ENCODE results near the gene IL6. TPM values are rescaled to one million over a fixed set of nuclear protein-coding genes. Genes with fewer than 3 reads are reported as not detected.

The IL6 gene
- total and polyA plus RNA-seq, 9 of the 15 experiments (the other 6 are each of a cell fraction or from before 2014, with no cell fraction given): 0.76 to 2.9 (median 1.5) TPM

- ChIA-PET CTCF (ENCODE audit: low intra/inter-chr PET ratio) (no interaction called here), POLR2A (no interaction called here)
- Histone ChIP-seq H3K4me3 (no peak overlapping the region), H3K27me3 (ENCODE audit: control insufficient read depth in 2 of 2, insufficient read depth in 2 of 2, low read length in 2 of 2) (no peaks in the 10 kb centered on the region), H3K79me2 (ENCODE audit: control insufficient read depth, insufficient read depth, low read length) (no peaks in the 10 kb centered on the region), H3K4me1 (replicated peaks in 1 of 2; ENCODE audit: control insufficient read depth in 2 of 2, insufficient read depth in 2 of 2, low read length in 2 of 2) (no peaks in the 10 kb centered on the region; a peak in 1 of 5 replicates), H3K4me2 (ENCODE audit: insufficient read depth, low read length) (no peak overlapping the region), H3K9ac (ENCODE audit: insufficient read depth in 1 of 2, low read depth in 2 of 2, low read length in 2 of 2) (no peak overlapping the region), H2AFZ (ENCODE audit: low read depth, low read length) (0 out of 2 replicates have a peak overlapping the region, but pooled peaks have one; percentile 22), H3K9me1 (ENCODE audit: control insufficient read depth, insufficient read depth, low read length) (no peaks in the 10 kb centered on the region), H4K20me1 (replicated peaks; ENCODE audit: control insufficient read depth, insufficient read depth, low read length) (no peaks in the 10 kb centered on the region), H3K9me3 (replicated peaks; ENCODE audit: control insufficient read depth, insufficient read depth, low read depth, low read length) (no peaks in the 10 kb centered on the region), H3K27ac (ENCODE audit: extremely low read depth, low read depth, low read length) (no peak overlapping the region), H3K36me3 (ENCODE audit: control insufficient read depth, insufficient read depth, low read length) (no peaks in the 10 kb centered on the region)
- DNase-seq (ENCODE audit: extremely low read depth in 1 of 4, low spot score in 3 of 4): no peak
- TF ChIP-seq BDP1 (IDR thresholded peaks at IDR 0.05; ENCODE audit: insufficient read depth, insufficient read length): no peak
- no peak for TF ChIP-seq EGR1 (conservative IDR thresholded peaks at IDR 0.05)
- TF ChIP-seq SNAPC5 (CRISPR knock-in tag; IDR thresholded peaks at IDR 0.05): no peak
- TF ChIP-seq MXI1 (IDR thresholded peaks at IDR 0.05; ENCODE audit: low read depth, low read length): no peak
- TF ChIP-seq, protein P1, sequence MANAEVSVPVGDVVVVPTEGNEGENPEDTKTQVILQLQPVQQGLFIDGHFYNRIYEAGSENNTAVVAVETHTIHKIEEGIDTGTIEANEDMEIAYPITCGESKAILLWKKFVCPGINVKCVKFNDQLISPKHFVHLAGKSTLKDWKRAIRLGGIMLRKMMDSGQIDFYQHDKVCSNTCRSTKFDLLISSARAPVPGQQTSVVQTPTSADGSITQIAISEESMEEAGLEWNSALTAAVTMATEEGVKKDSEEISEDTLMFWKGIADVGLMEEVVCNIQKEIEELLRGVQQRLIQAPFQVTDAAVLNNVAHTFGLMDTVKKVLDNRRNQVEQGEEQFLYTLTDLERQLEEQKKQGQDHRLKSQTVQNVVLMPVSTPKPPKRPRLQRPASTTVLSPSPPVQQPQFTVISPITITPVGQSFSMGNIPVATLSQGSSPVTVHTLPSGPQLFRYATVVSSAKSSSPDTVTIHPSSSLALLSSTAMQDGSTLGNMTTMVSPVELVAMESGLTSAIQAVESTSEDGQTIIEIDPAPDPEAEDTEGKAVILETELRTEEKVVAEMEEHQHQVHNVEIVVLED (CRISPR knock-in tag; IDR thresholded peaks at IDR 0.05): no peak
- TF ChIP-seq SETDB1 (IDR thresholded peaks at IDR 0.05; ENCODE audit: low read length): no peak
- TF ChIP-seq, protein P2, sequence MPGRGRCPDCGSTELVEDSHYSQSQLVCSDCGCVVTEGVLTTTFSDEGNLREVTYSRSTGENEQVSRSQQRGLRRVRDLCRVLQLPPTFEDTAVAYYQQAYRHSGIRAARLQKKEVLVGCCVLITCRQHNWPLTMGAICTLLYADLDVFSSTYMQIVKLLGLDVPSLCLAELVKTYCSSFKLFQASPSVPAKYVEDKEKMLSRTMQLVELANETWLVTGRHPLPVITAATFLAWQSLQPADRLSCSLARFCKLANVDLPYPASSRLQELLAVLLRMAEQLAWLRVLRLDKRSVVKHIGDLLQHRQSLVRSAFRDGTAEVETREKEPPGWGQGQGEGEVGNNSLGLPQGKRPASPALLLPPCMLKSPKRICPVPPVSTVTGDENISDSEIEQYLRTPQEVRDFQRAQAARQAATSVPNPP (IDR thresholded peaks at IDR 0.05; ENCODE audit: borderline replicate concordance, insufficient read depth, insufficient read length): no peak
- no peak for TF ChIP-seq SAFB2 (IDR thresholded peaks at IDR 0.05; ENCODE audit: borderline replicate concordance, low read depth, low read length, severe bottlenecking)
- TF ChIP-seq CCNT2 (IDR thresholded peaks at IDR 0.05; ENCODE audit: borderline replicate concordance, extremely low read depth, insufficient read length, low read depth, low read length): no peak
- TF ChIP-seq SREBF2 (CRISPR knock-in tag; IDR thresholded peaks at IDR 0.05): no peak
- ATAC-seq: no peak
- in situ Hi-C loops (cut with MboI): no loop called here
- no TSS peak for BruUV-seq (replicated peaks)
- FAIRE-seq: no peak
- intact Hi-C loops (cut with micrococcal nuclease): no loop called here
- 36% methylated on average over 3 of the region's 3 CpGs for WGBS (ENCODE audit: insufficient coverage, low coverage, missing lambda C conversion rate)
Measured at GRCh38 chr7:22762866-22763265, 35.9 kb downstream of the IL6 start.
